HCT116 (cell line): ENCODE data around the gene CNTD1. TPM values are rescaled to one million over a fixed set of nuclear protein-coding genes. Genes with fewer than 3 reads are reported as not detected.
A peak's percentile ranks its signal among the peaks of the same experiment; 100 is the strongest.

ENCODE experiments used
- ATAC-seq: fragments of 200-7000 bp; cut with Tn5 transposase; 2 replicates; pipeline ENCODE4 v1.9.1; 2020; ENCODE audit warnings: mild to moderate bottlenecking, moderate library complexity
- BruUV-seq: library from RNA; stranded (reverse); fragments of 400-500 nt; replicated peaks from 2 replicates; lab custom pipeline; 2021; lab: Mats Ljungman, UMichigan
- CTCF ChIA-PET: fragments of 300-600 bp; sonication (Branson Sonifier 250); formaldehyde crosslinking; loops from one replicate; lab custom pipeline; 2021; ENCODE audit warnings: antibody characterized with exemption; lab: Charles Lee
- POLR2A ChIA-PET: fragments of 300-600, 350-600 bp; sonication (Branson Sonifier 250); formaldehyde crosslinking; loops from one replicate; lab custom pipeline; 2021; ENCODE audit warnings: antibody characterized with exemption; lab: Charles Lee
- RAD21 ChIA-PET, 2 experiments: fragments of 300-600 bp; sonication (Branson Sonifier 250); formaldehyde crosslinking; loops; one replicate each; lab custom pipeline; 2023; ENCODE audit warnings: low total read pairs in 2 of 2; ENCODE audit not compliant: uncharacterized antibody in 2 of 2, unreplicated experiment in 2 of 2, low non-redundant PET in 1 of 2; lab: Charles Lee
- DNase-seq: peaks from one replicate; pipeline ENCODE4 v3.0.0-alpha.2; 2010; ENCODE audit warnings: low read depth, low spot score
- H2AFZ ChIP-seq: fragments of 200-600 bp; shearing (Covaris generic), sonication (generic); 2 replicates; pipeline ENCODE4 v1.6.1; 2017; ENCODE audit warnings: low read depth, mixed run types, mixed read lengths, antibody characterized with exemption, low read length; ENCODE audit not compliant: poor library complexity, severe bottlenecking
- H3K27ac ChIP-seq: 2 replicates; pipeline ENCODE4 v1.5.1; 2012; ENCODE audit warnings: low read depth, low read length
- H3K27me3 ChIP-seq: fragments of 200-600 bp; sonication (generic); 2 replicates; pipeline ENCODE4 v1.6.1; 2016; ENCODE audit warnings: mixed run types, low read length, mixed read lengths; ENCODE audit not compliant: insufficient read depth
- H3K36me3 ChIP-seq, 2 experiments: fragments of 200-500 bp in 1 of 2; fragments of 200-600 bp in 1 of 2; sonication (Bioruptor generic) in 1 of 2; sonication (generic) in 1 of 2; 2 replicates each; pipeline versions ENCODE4 v1.5.1 to v1.6.1; 2014 to 2016; ENCODE audit warnings: low read length in 2 of 2, inconsistent platforms in 1 of 2, mixed read lengths in 1 of 2, mixed run types in 1 of 2; ENCODE audit not compliant: insufficient read depth in 2 of 2, control insufficient read depth in 1 of 2
- H3K4me1 ChIP-seq, 2 experiments: fragments of 200-600 bp in 1 of 2; sonication (generic) in 1 of 2; 2 replicates each; pipeline versions ENCODE4 v1.5.1 to v1.6.1; 2012 to 2017; ENCODE audit warnings: low read length in 2 of 2, inconsistent platforms in 1 of 2, mild to moderate bottlenecking in 1 of 2, mixed read lengths in 1 of 2, mixed run types in 1 of 2, moderate library complexity in 1 of 2; ENCODE audit not compliant: insufficient read depth in 2 of 2, control insufficient read depth in 1 of 2
- H3K4me2 ChIP-seq: fragments of 200-600 bp; sonication (generic); 2 replicates; pipeline ENCODE4 v1.6.1; 2017; ENCODE audit warnings: mixed run types, low read length, mixed read lengths
- H3K4me3 ChIP-seq, 2 experiments: fragments of 200-600 bp in 1 of 2; sonication (generic) in 1 of 2; replicated peaks in 1 of 2; 2 replicates each; pipeline ENCODE4 v1.5.1; 2011 to 2016; ENCODE audit warnings: low read length in 2 of 2, control low read depth in 1 of 2, low read depth in 1 of 2, mild to moderate bottlenecking in 1 of 2, mixed read lengths in 1 of 2, mixed run types in 1 of 2
- H3K79me2 ChIP-seq: fragments of 200-600 bp; sonication (generic); 2 replicates; pipeline ENCODE4 v1.6.1; 2017; ENCODE audit warnings: mild to moderate bottlenecking, mixed run types, low read length, moderate library complexity, mixed read lengths; ENCODE audit not compliant: insufficient read depth
- H3K9ac ChIP-seq: fragments of 200-600 bp; sonication (generic); 2 replicates; pipeline ENCODE4 v1.6.1; 2016; ENCODE audit warnings: low read length, mixed read lengths
- H3K9me2 ChIP-seq: fragments of 200-600 bp; sonication (generic), shearing (Covaris generic); 2 replicates; pipeline ENCODE4 v1.6.1; 2017; ENCODE audit warnings: mixed run types, mild to moderate bottlenecking, moderate library complexity; ENCODE audit not compliant: insufficient read depth
- H3K9me3 ChIP-seq, 2 experiments: fragments of 200-500 bp in 1 of 2; fragments of 200-600 bp in 1 of 2; sonication (Bioruptor generic) in 1 of 2; sonication (generic) in 1 of 2; 2 replicates each; pipeline ENCODE4 v1.6.1; 2014 to 2017; ENCODE audit warnings: low read length in 2 of 2, mixed read lengths in 2 of 2, inconsistent platforms in 1 of 2, low read depth in 1 of 2, mild to moderate bottlenecking in 1 of 2, mixed run types in 1 of 2, moderate library complexity in 1 of 2; ENCODE audit not compliant: control insufficient read depth in 1 of 2, insufficient read depth in 1 of 2
- H4K20me1 ChIP-seq: fragments of 200-600 bp; sonication (generic), shearing (Covaris generic); 2 replicates; pipeline ENCODE4 v1.6.1; 2017; ENCODE audit warnings: mixed run types, mild to moderate bottlenecking, moderate library complexity; ENCODE audit not compliant: insufficient read depth
- CBX3 ChIP-seq: IDR thresholded peaks from 2 replicates; pipeline ENCODE4 v1.6.1; 2012; ENCODE audit warnings: low read depth
- CEBPB ChIP-seq: IDR thresholded peaks from 2 replicates; pipeline ENCODE4 v1.6.1; 2012; ENCODE audit warnings: low read depth
- EGR1 ChIP-seq: IDR thresholded peaks from 2 replicates; pipeline ENCODE4 v1.6.1; 2012; ENCODE audit warnings: low read depth
- EZH2 ChIP-seq: fragments of 200-600 bp; sonication (generic); IDR thresholded peaks from 2 replicates; pipeline ENCODE4 v1.6.1; 2017; ENCODE audit warnings: antibody characterized with exemption, mixed run types
- EZH2phosphoT487 ChIP-seq: fragments of 200-600 bp; IDR thresholded peaks from 2 replicates; pipeline ENCODE4 v1.6.1; 2018; ENCODE audit warnings: antibody characterized with exemption, borderline replicate concordance
- FOSL1 ChIP-seq: IDR thresholded peaks from 2 replicates; pipeline ENCODE4 v1.6.1; 2012; ENCODE audit warnings: low read depth
- JUND ChIP-seq: IDR thresholded peaks from 2 replicates; pipeline ENCODE4 v1.6.1; 2012
- POLR2A ChIP-seq: IDR thresholded peaks from 2 replicates; pipeline ENCODE4 v1.7.0; 2011; ENCODE audit warnings: borderline replicate concordance; ENCODE audit not compliant: insufficient read depth, insufficient read length; ENCODE audit errors: extremely low read depth
- POLR2AphosphoS5 ChIP-seq: IDR thresholded peaks from 2 replicates; pipeline ENCODE4 v1.6.1; 2011; ENCODE audit warnings: mild to moderate bottlenecking, low read depth, low read length, moderate library complexity
- RAD21 ChIP-seq: IDR thresholded peaks from 2 replicates; pipeline ENCODE4 v1.6.1; 2012; ENCODE audit warnings: low read depth, mild to moderate bottlenecking
- SIN3A ChIP-seq: IDR thresholded peaks from 2 replicates; pipeline ENCODE4 v1.6.1; 2012; ENCODE audit warnings: low read depth
- TCF7L2 ChIP-seq: IDR thresholded peaks from 2 replicates; pipeline ENCODE4 v1.7.0; 2011; ENCODE audit warnings: borderline replicate concordance, inconsistent platforms; ENCODE audit not compliant: insufficient read depth, insufficient read length; ENCODE audit errors: extremely low read depth
- YY1 ChIP-seq: IDR thresholded peaks from 2 replicates; pipeline ENCODE4 v1.6.1; 2011; ENCODE audit warnings: low read length, low read depth, moderate library complexity, mild to moderate bottlenecking; ENCODE audit not compliant: insufficient replicate concordance; ENCODE audit errors: extremely low read depth
- ZBTB33 ChIP-seq: IDR thresholded peaks from 2 replicates; pipeline ENCODE4 v1.6.1; 2011; ENCODE audit warnings: mild to moderate bottlenecking, low read length, moderate library complexity; ENCODE audit not compliant: insufficient replicate concordance; ENCODE audit errors: extremely low read depth
- ZFX ChIP-seq: fragments of 450-650 bp; IDR thresholded peaks from 2 replicates; pipeline ENCODE4 v1.6.1; 2017
- ZNF274 ChIP-seq: fragments of 200-500 bp; sonication (Bioruptor generic); IDR thresholded peaks from 2 replicates; pipeline ENCODE4 v1.6.1; 2014; ENCODE audit warnings: mild to moderate bottlenecking, low read depth, low read length, inconsistent platforms
- intact Hi-C: fragments of 100-400 bp; cut with micrococcal nuclease; formaldehyde crosslinking; loops from 2 replicates; pipeline ENCODE4 v1.10.0; 2022
- total RNA-seq: library from RNA; stranded (reverse); gene quantifications from one replicate; pipeline ENCODE4 v1.2.1, GENCODE V29; 2021; ENCODE audit not compliant: unreplicated experiment
- TF ChIP-seq, protein P1 (sequence below): IDR thresholded peaks from 2 replicates; pipeline ENCODE4 v1.6.1; 2012

The CNTD1 gene
- total RNA-seq, 1 experiment from 2014 or later: not detected

DNA sequence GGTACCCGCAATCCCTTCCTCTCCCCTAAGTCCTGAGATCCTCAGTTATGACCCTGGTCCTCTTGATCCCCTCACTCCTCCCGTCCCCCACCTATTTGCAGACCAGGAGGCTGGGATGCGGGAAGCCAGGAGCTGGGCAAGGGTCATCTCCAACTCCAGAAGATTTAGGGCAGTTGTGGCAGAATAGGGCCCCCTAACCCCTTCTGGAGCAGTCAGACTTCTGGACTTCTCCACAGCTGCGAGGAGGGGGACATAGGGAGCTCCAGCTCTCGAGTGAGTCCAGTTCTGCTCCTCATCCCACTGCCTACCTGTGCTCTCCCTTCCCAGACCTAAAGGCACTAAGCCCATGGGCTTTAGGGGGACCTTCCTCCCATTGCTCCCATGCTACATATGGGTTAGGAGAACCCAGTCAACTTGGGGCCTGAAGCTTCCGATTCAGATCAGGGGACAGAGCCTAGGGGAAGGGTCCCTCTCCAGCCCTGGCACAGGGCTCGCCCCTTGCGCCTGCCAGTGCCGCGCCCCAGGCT, 17.0 kb upstream of the CNTD1 start:
- Histone ChIP-seq H3K36me3 (peaks cover 10 to 16% of the 10 kb centered on the region in 2 experiments), H3K4me2 (no peak overlapping the region), H3K79me2 (no peaks in the 10 kb centered on the region), H4K20me1 (no peaks in the 10 kb centered on the region), H3K27ac (no peak overlapping the region), H2AFZ (no peak overlapping the region), H3K9me3 (no peaks in the 10 kb centered on the region), H3K9ac (no peak overlapping the region), H3K4me3 (no peak overlapping the region), H3K9me2 (no peaks in the 10 kb centered on the region), H3K4me1 (peaks cover 3 to 20% of the 10 kb centered on the region in 2 experiments; a peak in 3 of 4 replicates), H3K27me3 (no peaks in the 10 kb centered on the region)
- TF ChIP-seq, protein P1, sequence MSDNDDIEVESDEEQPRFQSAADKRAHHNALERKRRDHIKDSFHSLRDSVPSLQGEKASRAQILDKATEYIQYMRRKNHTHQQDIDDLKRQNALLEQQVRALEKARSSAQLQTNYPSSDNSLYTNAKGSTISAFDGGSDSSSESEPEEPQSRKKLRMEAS: no peak
- no peak for TF ChIP-seq EZH2phosphoT487
- no peak for TF ChIP-seq POLR2A
- TF ChIP-seq RAD21: no peak
- TF ChIP-seq FOSL1: no peak
- intact Hi-C loops: no loop called here
- ChIA-PET RAD21 (no interaction called here), CTCF (no interaction called here), POLR2A (no interaction called here)
- no TSS peak for BruUV-seq
- DNase-seq: no peak
- ATAC-seq: no peak

- Histone ChIP-seq H3K27ac (no peak overlapping the region), H3K27me3 (no peaks in the 10 kb centered on the region), H3K9me2 (no peaks in the 10 kb centered on the region), H4K20me1 (no peaks in the 10 kb centered on the region), H3K9ac (peak overlapping the region; percentile 38; the same call in 1 of the 2 replicates), H3K36me3 (peaks cover 10 to 15% of the 10 kb centered on the region in 2 experiments; a peak in 3 of 4 replicates), H3K79me2 (no peaks in the 10 kb centered on the region), H2AFZ (no peak overlapping the region), H3K9me3 (no peaks in the 10 kb centered on the region), H3K4me2 (peak overlapping the region; percentile 59), H3K4me1 (peaks cover 3 to 20% of the 10 kb centered on the region in 2 experiments; a peak in 3 of 4 replicates), H3K4me3 (no peak overlapping the region)
- ChIA-PET RAD21 (no interaction called here), POLR2A (no interaction called here), CTCF (no interaction called here)
- no peak for ATAC-seq
- no TSS peak for BruUV-seq
- intact Hi-C loops: no loop called here
- DNase-seq: no peak
- no peak for TF ChIP-seq ZBTB33
- no peak for TF ChIP-seq CEBPB
- TF ChIP-seq, protein P1: no peak
- TF ChIP-seq RAD21: no peak
- no peak for TF ChIP-seq SIN3A
- TF ChIP-seq POLR2AphosphoS5: no peak
- no peak for TF ChIP-seq JUND
- no peak for TF ChIP-seq ZFX
- no peak for TF ChIP-seq TCF7L2
- no peak for TF ChIP-seq POLR2A
- TF ChIP-seq EGR1: no peak
- TF ChIP-seq EZH2: no peak
- TF ChIP-seq ZNF274: no peak
- TF ChIP-seq YY1: no peak
- no peak for TF ChIP-seq CBX3
- TF ChIP-seq FOSL1: no peak
Measured at GRCh38 chr17:42782166-42783061, 16.2 kb upstream of the CNTD1 start.
